Panc1 (cell line): Measurements from ENCODE around the gene PDE6B. TPM values are rescaled to one million over a fixed set of nuclear protein-coding genes. Genes with fewer than 3 reads are reported as not detected.

Source experiments
- ATAC-seq: fragments of 200-7000 bp; cut with Tn5 transposase; 2 replicates; pipeline ENCODE4 v1.9.1; 2020; ENCODE audit warnings: mild to moderate bottlenecking, moderate library complexity
- BruUV-seq: library from RNA; stranded (reverse); fragments of 400-500 nt; replicated peaks from 2 replicates; lab custom pipeline; 2021; lab: Mats Ljungman, UMichigan
- CTCF ChIA-PET: fragments of 300-600 bp; sonication (Branson Sonifier 250); formaldehyde crosslinking; loops from one replicate; lab custom pipeline; 2022; ENCODE audit warnings: antibody characterized with exemption; lab: Charles Lee
- POLR2A ChIA-PET: fragments of 300-600 bp; sonication (Branson Sonifier 250); formaldehyde crosslinking; loops from one replicate; lab custom pipeline; 2022; ENCODE audit warnings: antibody characterized with exemption; lab: Charles Lee
- DNase-seq: peaks from one replicate; pipeline ENCODE4 v3.0.0-alpha.2; 2010; ENCODE audit warnings: low read depth, low spot score
- H3K27ac ChIP-seq: 2 replicates; pipeline ENCODE4 v1.5.1; 2011; ENCODE audit warnings: mild to moderate bottlenecking, low read length, inconsistent platforms
- H3K27me3 ChIP-seq: fragments of 200-500 bp; sonication (Bioruptor generic); 2 replicates; pipeline ENCODE4 v1.6.0; 2014; ENCODE audit warnings: low read length, inconsistent platforms; ENCODE audit not compliant: control insufficient read depth, insufficient read depth
- H3K36me3 ChIP-seq: fragments of 200-500 bp; sonication (Bioruptor generic); 2 replicates; pipeline ENCODE4 v1.5.1; 2014; ENCODE audit warnings: inconsistent platforms, mild to moderate bottlenecking, low read length, moderate library complexity; ENCODE audit not compliant: control insufficient read depth, insufficient read depth
- H3K4me1 ChIP-seq: 2 replicates; pipeline ENCODE4 v1.5.1; 2011; ENCODE audit warnings: inconsistent platforms, mild to moderate bottlenecking, low read length, moderate library complexity; ENCODE audit not compliant: control insufficient read depth, insufficient read depth
- H3K4me3 ChIP-seq, 2 experiments: 2 replicates each; pipeline ENCODE4 v1.5.1; 2011 to 2012; ENCODE audit warnings: low read depth in 2 of 2, low read length in 2 of 2, mild to moderate bottlenecking in 2 of 2, inconsistent platforms in 1 of 2, moderate library complexity in 1 of 2
- H3K9me3 ChIP-seq: fragments of 200-500 bp; sonication (Bioruptor generic); 2 replicates; pipeline ENCODE4 v1.5.1; 2014; ENCODE audit warnings: low read depth, mild to moderate bottlenecking, inconsistent platforms, low read length, moderate library complexity; ENCODE audit not compliant: control insufficient read depth, insufficient read depth
- CTCF ChIP-seq: fragments of 450-650 bp; IDR thresholded peaks from 2 replicates; pipeline ENCODE4 v1.5.1; 2017; ENCODE audit warnings: mild to moderate bottlenecking
- POLR2AphosphoS5 ChIP-seq: IDR thresholded peaks from 2 replicates; pipeline ENCODE4 v1.6.1; 2012; ENCODE audit warnings: mild to moderate bottlenecking, low read depth, low read length, moderate library complexity
- SIN3A ChIP-seq: IDR thresholded peaks from 2 replicates; pipeline ENCODE4 v1.6.1; 2012; ENCODE audit warnings: low read depth, mild to moderate bottlenecking, low read length, moderate library complexity, borderline replicate concordance; ENCODE audit not compliant: insufficient read depth
- TCF7L2 ChIP-seq: IDR thresholded peaks from 2 replicates; pipeline ENCODE4 v1.6.1; 2011; ENCODE audit warnings: mild to moderate bottlenecking, low read depth, low read length, inconsistent platforms
- in situ Hi-C: cut with HindIII; loops from 2 replicates; pipeline ENCODE4 v1.10.0; 2016; ENCODE audit warnings: low sequenced_read_pairs, low pct_unique_long_range_greater_than_20kb
- intact Hi-C: fragments of 100-400 bp; cut with micrococcal nuclease; formaldehyde crosslinking; loops from one replicate; pipeline ENCODE4 v1.10.0; 2022; ENCODE audit not compliant: unreplicated experiment
- total RNA-seq: library from RNA; stranded (reverse); gene quantifications from one replicate; pipeline ENCODE4 v1.2.1, GENCODE V29; 2021; ENCODE audit not compliant: unreplicated experiment
- TF ChIP-seq, protein P1 (sequence below), 2 experiments: IDR thresholded peaks; 2 replicates each; pipeline ENCODE4 v1.6.1; 2011 to 2012; ENCODE audit warnings: low read depth in 2 of 2, control low read depth in 1 of 2, low read length in 1 of 2, mild to moderate bottlenecking in 1 of 2, moderate library complexity in 1 of 2; ENCODE audit not compliant: insufficient read depth in 1 of 2

Gene PDE6B
- total RNA-seq, 1 experiment from 2014 or later: 6.5 TPM

GRCh38 chr4:663046-663437 lies 37.7 kb downstream of the PDE6B start:
- peak; percentile 30 for ATAC-seq
- no peaks in the 10 kb centered on the region for H3K27me3 ChIP-seq
- peak overlapping the region; percentile 52 to 61 for H3K4me3 ChIP-seq
- TF ChIP-seq, protein P1, sequence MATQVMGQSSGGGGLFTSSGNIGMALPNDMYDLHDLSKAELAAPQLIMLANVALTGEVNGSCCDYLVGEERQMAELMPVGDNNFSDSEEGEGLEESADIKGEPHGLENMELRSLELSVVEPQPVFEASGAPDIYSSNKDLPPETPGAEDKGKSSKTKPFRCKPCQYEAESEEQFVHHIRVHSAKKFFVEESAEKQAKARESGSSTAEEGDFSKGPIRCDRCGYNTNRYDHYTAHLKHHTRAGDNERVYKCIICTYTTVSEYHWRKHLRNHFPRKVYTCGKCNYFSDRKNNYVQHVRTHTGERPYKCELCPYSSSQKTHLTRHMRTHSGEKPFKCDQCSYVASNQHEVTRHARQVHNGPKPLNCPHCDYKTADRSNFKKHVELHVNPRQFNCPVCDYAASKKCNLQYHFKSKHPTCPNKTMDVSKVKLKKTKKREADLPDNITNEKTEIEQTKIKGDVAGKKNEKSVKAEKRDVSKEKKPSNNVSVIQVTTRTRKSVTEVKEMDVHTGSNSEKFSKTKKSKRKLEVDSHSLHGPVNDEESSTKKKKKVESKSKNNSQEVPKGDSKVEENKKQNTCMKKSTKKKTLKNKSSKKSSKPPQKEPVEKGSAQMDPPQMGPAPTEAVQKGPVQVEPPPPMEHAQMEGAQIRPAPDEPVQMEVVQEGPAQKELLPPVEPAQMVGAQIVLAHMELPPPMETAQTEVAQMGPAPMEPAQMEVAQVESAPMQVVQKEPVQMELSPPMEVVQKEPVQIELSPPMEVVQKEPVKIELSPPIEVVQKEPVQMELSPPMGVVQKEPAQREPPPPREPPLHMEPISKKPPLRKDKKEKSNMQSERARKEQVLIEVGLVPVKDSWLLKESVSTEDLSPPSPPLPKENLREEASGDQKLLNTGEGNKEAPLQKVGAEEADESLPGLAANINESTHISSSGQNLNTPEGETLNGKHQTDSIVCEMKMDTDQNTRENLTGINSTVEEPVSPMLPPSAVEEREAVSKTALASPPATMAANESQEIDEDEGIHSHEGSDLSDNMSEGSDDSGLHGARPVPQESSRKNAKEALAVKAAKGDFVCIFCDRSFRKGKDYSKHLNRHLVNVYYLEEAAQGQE (IDR thresholded peaks at IDR 0.05; ENCODE audit: insufficient read depth in 1 of 2, low read depth in 2 of 2, low read length in 1 of 2): no peak
- TF ChIP-seq SIN3A (no peak), TCF7L2 (no peak), CTCF (no peak), POLR2AphosphoS5 (no peak)
- BruUV-seq: no TSS peak
- intact Hi-C loops: no loop called here
- CTCF ChIA-PET: no interaction called here
- no peaks in the 10 kb centered on the region for H3K36me3 ChIP-seq
- POLR2A ChIA-PET: no interaction called here
- no peaks in the 10 kb centered on the region for H3K9me3 ChIP-seq
- in situ Hi-C loops: no loop called here
- peaks cover 3% of the 10 kb centered on the region; the same call in 1 of the 2 replicates for H3K4me1 ChIP-seq
- H3K27ac ChIP-seq: peak overlapping the region; percentile 61
- DNase-seq: no peak

- BruUV-seq: TSS peak; percentile 86
- peak; percentile 28; the same call in 1 of the 2 replicates for TF ChIP-seq POLR2AphosphoS5
- TF ChIP-seq CTCF: no peak; the same call in 1 of the 2 replicates
- peak; percentile 27; the same call in 1 of the 2 replicates for TF ChIP-seq SIN3A
- H3K27ac ChIP-seq: peak overlapping the region; percentile 71
- intact Hi-C loops: no loop called here
- ChIA-PET CTCF (interaction anchor here (0.5 to 1.3 kb wide), 2 partner anchors 15 to 66 kb away, joined by 3 to 5 read pairs; no protein-coding TSS in a partner anchor), POLR2A (no interaction called here)
- peaks cover 3% of the 10 kb centered on the region; the same call in 1 of the 2 replicates for H3K4me1 ChIP-seq
- no peak for DNase-seq
- ATAC-seq: peak; percentile 76
- peak overlapping the region; percentile 52 to 61 for H3K4me3 ChIP-seq
- H3K27me3 ChIP-seq: no peaks in the 10 kb centered on the region
- in situ Hi-C loops: no loop called here
- no peaks in the 10 kb centered on the region for H3K9me3 ChIP-seq
- no peaks in the 10 kb centered on the region for H3K36me3 ChIP-seq
Measured at GRCh38 chr4:663438-664428, 38.4 kb downstream of the PDE6B start.
